ENCODE measurements around the gene MCEMP1.

Gene MCEMP1

DNA sequence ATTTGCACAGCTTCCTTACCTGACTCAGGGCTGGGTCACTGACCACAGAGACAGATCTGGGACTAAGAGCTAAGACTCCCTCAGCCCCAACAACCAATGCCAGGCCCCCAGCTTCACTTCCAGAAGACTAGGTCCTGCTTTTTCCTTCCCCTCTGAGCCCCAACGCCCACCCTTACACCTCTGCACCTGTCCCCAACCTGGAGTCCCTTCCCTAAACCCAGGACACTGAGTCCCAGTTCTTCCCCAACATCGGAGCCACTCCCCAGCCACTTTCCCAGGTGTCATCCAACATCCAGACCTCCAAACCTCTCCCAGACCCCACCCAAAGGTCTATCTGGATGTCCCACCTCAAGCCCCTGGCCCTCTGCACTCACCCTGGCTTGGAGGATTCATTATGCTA lies 22.1 kb downstream of the MCEMP1 start:
- DNase-seq, result no peak

DNA sequence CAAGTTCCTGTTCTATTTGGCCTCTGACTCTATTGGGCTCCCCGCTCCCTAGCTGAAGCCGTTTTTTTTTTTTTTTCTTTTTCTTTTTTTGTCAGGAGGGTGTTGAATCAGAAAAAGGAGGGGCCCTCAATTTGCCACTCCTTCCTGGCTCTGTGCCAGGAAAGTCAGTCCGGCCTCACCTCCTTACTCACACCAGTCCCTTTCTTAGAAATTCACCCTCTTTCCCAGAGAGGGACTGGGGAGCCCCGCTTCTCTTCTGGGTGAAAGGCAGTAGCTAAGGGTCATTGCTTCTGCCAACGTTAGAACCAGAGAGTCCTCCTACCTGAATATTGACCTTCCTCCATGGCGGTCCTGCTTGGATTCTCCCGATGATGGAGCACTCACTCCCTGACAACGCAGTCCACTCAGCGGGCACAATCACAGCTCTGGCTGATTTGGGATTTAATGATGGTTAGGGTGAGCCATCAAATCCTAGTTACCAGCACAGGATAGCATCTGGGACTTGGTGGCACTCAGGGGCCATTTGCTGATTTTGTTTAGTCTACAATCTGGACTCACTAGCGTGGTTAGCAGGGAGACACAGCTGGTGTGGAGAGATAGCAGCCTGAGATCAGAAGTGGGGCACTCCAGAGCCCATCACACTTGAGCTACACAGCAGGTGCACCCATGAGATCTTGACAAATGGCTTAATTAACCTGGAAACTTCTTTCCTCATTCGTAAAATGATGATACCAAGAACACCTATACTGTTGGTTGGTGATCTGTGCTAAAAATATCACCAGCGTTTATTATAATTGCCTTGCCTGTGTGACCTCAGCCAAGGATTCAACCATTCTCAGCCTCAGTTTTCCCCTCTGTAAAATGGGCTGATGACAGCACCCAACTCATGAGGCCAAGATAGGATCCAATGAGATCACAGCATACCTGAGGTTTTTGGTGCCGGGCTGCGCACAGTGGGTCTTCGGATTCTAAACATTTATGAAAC lies 22.8 kb downstream of the MCEMP1 start:
- DNase-seq, result no peak

DNA sequence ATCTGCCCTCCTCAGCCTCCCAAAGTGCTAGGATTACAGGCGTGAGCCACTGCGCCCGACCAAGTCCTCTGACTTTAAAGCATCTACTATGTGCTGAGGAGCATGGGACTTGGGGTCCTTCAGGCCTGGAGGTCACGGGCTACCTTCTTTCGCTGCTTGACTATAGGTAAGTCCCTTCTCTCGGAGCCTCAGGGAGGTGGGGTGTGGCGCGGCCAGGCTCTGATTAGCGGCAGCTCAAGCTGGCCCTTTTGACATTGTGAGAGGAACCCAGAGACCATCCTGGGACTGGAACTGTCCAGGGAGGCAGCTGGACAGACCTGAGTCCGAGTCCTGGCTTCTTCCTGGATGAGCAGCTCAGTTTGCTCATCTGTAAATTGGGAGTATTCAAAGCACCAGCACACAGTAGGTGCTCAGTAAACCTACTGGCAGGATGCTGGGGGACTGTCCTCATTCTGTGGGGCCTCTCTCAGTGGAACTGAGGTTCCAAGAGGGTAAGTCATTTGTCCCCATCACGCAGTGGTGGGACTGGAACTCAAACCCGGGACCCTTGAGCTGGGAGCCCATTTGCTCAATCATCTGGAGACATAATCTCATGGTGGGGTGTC lies 24.3 kb downstream of the MCEMP1 start:
- no peak for DNase-seq

DNA sequence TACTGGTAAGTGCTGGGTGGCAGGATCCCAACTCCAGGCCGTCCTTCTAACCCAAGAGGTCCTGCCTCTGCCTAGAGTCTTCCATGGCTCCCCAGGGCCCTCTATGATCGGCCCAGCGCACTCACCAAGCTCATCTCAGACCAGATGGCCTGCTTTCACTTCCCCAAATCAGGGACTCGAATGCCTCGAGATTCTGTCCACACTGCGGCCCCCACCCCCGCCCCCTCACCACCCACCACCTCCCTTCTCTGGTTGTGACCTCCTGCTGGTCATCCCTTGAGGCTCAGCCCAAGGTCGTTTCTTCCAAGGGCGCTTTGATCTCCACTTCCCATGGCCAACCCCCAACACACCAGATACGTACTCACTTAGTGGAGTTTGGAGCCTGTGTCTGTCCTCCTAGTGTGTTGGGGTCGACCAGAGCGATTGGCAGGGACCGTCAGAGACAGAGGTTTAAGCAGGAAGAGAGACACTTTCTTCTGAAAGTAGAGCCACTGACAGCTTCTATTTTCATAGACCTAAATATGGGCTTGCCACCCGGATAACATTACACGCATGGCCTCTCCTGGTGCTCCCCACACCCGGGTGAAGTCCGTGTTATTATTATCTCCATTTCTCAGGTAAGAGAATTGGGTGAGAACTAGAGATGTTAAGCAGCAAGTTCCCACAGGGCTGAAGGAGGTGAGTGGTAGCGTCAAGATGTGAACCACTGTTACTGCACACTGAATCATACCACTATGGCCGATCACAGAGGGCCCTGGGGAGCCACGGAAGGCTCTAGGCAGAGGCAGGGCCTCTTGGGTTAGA lies 25.0 kb downstream of the MCEMP1 start, which contains the start of gene FCER2:
TSS of gene FCER2 (minus strand) at position 478 of the 804 bp plus-strand sequence. CDS start 2,371 bp downstream, outside the sequence.
- DNase-seq, result no peak

DNA sequence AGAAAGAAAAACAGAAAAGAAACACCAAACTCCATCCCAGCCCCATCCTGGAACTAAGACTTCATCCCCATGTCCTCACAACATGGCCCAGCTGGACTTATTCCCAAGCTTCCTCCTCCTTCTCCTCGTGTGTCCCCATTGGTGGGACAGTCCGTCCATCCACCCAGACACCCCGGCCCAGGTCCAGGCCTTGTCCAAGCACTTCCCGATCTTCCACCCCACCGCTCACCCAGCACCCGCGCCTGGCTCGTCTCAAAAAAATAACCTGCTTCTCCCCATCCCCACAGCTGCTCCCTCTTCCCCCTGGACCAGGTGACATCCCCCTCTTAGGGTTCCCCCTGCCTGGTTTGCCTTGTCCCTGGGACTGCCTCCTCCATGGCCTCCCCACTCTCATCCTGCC lies 26.4 kb downstream of the MCEMP1 start:
- no peak for DNase-seq

DNA sequence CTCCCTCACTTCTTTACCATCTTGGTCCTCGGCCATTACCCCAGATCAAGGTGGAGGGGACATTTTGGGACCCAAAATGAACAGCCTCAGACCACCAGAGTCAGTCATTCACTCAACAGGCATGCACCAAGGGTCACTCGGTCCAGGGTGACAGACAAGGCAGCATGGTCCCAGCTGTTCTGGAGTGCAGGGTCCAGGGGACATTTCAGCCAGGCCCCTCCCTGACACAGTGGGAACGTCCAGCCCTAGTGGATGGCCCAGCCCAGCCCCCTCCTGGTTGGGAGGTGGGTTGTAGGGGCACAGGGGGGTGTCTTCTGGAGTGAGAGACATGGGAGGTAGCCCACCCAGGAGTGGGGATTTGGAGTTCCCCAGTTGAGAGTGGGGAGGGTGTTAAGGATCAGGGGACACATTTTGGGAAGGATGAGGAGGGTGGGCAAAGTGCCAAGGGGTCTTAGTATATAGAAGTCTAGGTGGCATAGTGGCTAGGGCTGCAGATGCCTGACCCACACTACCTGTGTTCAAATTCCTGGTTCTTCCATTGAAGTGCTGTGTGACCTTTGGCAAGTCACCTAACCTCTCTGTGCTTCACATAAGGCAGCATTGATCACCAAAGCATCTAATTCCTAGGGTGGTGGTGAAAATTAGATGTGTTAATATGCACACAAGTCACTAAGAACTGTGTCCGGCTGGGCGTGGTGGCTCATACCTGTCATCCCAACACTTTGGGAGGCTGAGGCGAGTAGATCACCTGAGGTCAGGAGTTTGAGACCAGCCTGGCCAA lies 27.6 kb downstream of the MCEMP1 start:
- no peak for DNase-seq

DNA sequence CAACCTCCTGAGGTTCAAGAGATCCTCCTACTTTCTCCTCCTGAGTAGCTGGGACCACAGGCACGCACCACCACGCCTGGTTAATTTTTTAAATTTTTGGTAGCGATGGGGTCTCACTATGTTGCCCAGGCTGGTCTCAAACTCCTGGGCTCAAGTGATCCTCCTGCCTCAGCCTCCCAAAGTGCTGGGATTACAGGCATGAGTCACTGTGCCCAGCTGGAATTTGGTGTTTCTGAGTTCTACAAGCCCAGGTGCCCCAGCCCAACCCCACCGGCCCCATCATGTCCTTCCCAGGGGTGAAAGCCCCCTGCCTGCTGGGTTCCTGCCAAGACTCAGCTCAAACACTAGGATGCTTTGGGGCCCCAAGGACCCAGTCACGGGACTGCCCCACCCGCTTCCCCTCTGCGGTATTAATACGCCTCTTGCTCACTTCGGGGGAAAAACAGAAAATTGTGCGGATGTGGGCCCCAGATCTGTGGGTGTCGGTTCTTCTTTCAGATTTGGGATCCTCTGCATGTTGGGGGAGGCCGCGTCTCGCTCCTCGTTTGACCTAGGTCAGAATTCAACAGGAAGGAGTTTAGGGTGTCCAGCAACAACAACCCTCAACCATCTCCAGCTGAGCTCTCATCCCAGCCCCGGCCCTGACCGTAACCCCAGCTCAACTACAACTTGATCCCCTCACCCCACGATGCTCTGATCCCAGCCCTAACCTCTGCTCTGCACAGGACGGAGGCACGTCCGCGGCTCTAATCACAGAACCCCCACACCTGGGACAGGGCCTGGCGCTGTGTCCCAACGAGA lies 28.7 kb downstream of the MCEMP1 start:
- DNase-seq, result no peak

DNA sequence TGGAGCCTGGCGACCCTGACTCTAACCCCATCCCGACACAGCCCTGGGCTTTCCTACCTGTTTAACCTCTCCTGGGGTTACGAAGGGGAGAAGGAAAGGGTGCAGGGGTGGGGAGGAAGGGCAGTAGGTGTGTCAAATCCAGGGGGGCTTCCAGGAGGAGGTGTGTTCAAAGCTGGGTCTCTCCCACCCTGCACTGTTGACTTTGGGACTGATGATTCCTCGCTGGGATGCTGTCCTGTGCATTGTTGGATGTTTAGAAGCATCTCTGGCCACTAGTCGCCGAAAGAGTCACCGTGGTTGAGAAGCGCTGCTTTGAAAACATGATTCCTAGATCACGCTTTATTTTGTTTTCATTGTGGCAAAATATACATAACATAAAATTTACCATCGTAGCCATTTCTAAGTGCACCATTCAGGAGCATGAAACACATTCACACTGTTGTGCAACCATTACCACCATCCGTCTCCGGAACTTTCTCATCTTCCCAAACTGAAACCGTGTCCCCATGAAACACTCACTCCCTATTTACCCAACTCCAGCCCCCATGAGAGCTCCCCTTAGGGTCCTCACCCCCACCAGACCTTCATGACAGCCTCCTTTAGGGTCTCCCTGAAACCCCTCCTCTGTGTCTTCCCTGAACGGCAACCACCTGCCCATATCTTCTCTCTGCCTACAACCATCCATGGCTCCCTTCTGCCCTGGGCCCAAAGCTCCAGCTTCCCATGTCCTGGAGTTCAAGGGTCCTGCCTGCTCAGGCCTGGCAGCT lies 29.5 kb downstream of the MCEMP1 start:
- no peak for DNase-seq

DNA sequence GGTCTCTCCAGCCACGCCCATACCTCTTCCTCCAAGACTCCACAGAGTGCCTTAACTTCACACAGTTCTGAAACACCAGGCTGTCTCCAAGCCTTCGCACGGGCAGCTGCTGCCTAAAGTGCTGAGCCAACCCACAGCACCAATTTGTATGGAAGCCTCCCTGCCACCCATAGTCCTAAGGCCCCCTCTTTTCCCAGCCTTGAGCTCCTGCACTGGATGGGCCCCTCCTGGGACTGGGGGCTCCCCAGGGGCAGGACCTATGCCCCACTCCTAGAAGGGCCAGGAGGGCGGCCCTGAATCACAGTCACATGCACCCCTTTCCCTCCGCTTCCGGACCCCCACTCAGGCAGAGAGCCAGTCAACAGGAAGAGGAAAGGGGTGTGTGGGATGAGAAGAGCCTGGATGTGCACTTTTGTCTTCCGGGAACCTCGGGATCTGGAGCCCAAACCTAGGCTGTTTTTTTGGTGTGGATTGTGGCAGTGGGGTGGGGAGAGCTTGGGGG lies 30.1 kb downstream of the MCEMP1 start:
- no peak for DNase-seq

DNA sequence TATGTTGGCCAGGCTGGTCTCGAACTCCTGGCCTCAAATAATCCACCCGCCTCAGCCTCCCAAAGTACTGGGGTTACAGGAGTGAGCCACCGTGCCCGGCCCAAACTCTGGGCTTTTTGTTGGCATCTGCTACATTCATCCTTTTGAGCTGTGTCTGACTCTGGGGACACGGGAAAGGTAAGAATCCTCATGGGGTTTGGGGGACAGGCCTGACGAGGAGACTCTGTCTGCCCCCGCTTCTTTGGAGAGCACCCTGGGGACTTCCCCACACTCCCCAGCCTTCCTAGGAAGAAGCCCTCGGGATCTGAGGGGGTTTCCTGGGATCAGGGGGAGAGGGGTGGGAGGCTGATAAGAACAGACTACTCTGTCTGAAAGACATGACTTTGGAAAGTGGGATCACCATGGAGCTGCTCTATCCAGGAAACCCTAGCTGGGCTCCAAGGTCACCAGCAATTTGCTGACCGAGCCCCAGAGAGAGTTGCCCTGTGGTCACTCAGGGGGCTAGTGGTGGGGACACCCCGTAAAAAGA lies 33.1 kb downstream of the MCEMP1 start:
- DNase-seq, result no peak

DNA sequence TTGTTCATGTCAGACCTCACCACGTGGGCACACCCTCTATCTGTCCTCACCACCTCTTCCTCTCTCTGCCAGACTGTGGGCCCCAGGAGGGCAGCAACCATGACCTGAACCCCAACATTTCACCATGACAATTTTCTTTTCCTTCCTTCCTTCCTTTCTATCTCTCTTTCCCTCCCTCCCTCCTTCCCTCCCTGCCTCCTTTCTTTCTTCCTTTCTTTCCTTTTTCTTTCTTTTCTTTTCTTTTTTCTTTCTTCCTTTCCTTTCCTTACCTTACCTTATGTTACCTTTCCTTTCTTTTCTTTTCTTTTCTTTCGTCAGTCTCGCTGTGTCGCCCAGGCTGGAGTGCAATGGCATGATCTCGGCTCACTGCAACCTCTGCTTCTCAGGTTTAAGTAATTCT lies 33.7 kb downstream of the MCEMP1 start:
- no peak for DNase-seq

DNA sequence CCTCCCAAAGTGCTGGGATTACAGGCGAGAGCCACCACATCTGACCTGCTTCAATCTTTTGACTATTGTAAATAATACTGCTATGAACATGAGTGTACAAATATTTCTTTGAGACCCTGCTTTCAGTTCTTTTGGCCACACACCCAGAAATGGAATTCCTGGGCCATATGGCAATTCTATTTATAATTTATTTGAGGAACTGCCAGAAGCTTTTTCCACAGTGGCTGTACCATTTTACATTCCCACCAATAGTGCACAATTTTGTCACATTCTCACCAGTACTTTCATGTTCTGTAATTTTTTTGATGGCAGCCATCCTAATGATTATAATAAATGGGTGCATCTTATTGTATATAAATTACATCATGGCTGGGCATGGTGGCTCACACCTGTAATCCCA lies 38.8 kb downstream of the MCEMP1 start:
- no peak for DNase-seq

DNA sequence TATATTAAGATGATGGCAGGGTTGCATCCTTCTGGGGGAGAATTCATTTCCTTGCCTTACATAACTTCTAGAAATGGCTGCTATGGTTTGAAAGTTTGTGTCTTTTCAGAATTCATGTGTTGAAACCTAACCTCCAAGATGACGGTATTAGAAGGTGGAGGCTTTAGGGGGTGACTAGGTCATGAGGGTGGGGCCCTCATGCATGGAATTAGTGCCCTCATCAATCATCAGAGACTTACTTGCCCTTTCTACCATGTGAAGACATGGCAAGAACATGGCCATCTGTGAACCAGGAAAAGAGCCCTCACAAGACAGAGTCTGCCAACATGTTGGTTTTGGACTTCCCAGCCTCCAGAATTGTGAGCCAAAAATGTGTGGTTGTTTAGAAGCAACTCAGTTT lies 39.9 kb downstream of the MCEMP1 start:
- DNase-seq, result no peak

DNA sequence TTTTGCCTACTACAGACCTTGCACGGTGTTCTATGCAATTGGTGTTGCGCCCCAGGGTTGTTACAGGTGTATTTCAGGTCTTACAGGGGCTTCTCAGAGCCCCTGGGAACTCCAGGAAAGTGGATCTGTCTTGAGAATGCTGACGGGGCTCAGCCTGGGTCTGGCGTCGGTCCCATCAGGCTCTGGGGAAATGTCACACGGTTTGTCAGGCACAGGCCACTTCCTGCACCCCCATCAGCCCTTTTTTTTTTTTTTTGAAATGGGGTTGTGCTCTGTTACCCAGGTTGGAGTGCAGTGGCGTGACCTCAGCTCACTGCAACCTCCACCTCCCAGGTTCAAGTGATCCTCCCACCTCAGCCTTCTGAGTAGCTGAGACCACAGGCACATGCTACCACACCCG lies 41.8 kb downstream of the MCEMP1 start:
- no peak for DNase-seq

DNA sequence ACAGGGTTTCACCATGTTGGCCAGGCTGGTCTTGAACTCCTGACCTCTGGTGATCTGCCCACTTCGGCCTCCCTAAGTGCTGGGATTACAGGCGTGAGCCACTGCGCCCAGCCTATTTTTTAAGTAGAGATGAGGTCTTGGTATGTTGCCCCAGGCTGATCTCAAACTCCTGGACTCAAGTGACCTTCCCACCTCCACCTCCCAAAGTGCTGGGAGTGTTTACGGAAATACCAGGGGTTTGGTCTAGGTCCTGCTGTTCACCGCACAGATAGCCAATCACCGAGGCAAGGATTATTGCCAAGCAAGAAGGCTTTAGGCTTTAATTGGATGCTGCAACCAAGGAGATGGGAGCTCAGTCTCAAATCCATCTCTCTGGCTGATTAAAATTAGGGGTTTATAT lies 43.5 kb downstream of the MCEMP1 start:
- DNase-seq, result no peak

DNA sequence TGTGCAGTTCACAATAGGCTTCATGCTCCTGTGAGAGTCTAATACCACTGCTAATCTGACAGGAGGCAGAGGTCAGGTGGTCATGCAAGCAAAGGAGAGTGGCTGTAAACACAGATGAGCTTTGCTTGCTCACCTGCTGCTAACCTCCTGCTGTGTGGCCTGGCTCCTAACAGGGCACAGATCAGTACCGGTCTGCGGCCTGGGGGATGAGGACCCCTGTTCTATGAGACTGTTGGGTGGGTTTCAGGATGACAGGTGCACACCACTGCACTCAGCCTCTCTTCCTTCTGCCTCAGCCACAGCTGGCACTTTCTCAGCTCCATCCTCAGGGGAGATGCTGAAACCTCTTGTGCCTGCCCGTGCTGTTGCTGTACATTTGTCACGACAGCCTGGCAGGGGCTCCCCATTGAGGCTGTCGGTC lies 45.4 kb downstream of the MCEMP1 start:
- no peak for DNase-seq

DNA sequence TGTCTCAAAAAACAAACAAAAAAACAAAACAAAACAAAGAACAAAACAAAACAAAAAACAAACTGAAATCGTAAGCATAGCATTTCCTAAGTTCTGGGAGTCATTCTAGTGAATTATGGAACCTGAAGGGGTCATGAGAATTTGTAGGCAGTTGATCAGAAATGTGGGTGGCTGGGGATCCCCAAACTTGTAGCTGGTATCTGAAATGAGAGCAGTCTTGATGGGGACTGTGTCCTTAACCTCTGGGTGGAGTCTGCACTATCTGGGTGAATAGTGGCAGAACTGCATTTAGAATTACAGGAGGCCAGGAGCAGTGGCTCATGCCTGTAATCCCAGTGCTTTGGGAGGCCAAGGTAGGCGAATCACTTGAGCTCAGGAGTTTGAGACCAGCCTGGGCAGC lies 48.9 kb downstream of the MCEMP1 start:
- no peak for DNase-seq

DNA sequence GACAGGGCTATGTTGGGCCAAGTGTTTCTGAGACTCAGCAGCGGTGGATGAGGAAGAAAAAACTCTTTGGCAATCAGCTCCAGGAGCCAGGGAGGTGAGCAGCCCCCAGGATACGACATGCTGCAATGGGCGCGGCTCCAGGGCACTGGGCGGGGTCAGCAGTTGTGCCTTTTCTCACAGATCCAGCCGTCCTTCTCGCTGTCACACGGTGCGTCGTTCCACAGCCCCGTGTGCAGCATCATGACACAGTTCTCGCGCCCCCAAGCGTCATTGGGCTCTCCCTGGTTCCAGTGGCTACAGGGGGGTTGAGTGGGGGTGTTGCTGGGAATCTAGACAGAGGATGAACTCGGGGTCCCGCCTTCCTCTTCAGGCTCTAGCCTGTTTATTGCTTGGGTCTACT lies 52.3 kb downstream of the MCEMP1 start:
- no peak for DNase-seq
